GM18526 (cell line): Measurements from ENCODE around the gene TF.
A peak's percentile ranks its signal among the peaks of the same experiment; 100 is the strongest.

Experiments
- POLR2A ChIP-seq: IDR thresholded peaks from 3 replicates; pipeline ENCODE4 v1.6.1; 2011; ENCODE audit not compliant: insufficient read length; ENCODE audit errors: extremely low read depth

TF gene

GRCh38 chr3:133776794-133777438 lies 30.7 kb downstream of the TF start:
- no peak for TF ChIP-seq POLR2A

- no peak for TF ChIP-seq POLR2A
Measured at GRCh38 chr3:133777807-133778568, 31.8 kb downstream of the TF start.

- TF ChIP-seq POLR2A, result no peak
Measured at GRCh38 chr3:133779626-133780203, 33.5 kb downstream of the TF start.

GRCh38 chr3:133781570-133781969 lies 35.4 kb downstream of the TF start:
- no peak for TF ChIP-seq POLR2A

GRCh38 chr3:133782454-133782853 lies 36.3 kb downstream of the TF start:
- TF ChIP-seq POLR2A, result no peak

- TF ChIP-seq POLR2A, result no peak
Measured at GRCh38 chr3:133783762-133784161, 37.6 kb downstream of the TF start.

- no peak for TF ChIP-seq POLR2A
Measured at GRCh38 chr3:133788024-133788423, 41.8 kb downstream of the TF start.

GRCh38 chr3:133792171-133792763 lies 46.1 kb downstream of the TF start:
- TF ChIP-seq POLR2A, result no peak

- TF ChIP-seq POLR2A, result no peak
Measured at GRCh38 chr3:133797396-133798105, 51.4 kb downstream of the TF start.

GRCh38 chr3:133799794-133800585 lies 53.8 kb downstream of the TF start:
- TF ChIP-seq POLR2A, result no peak

GRCh38 chr3:133803469-133803868 lies 57.3 kb downstream of the TF start:
- no peak for TF ChIP-seq POLR2A

GRCh38 chr3:133804896-133805295 lies 58.7 kb downstream of the TF start:
- no peak for TF ChIP-seq POLR2A

- no peak for TF ChIP-seq POLR2A
Measured at GRCh38 chr3:133805384-133805701, 59.1 kb downstream of the TF start.

GRCh38 chr3:133805702-133806475 lies 59.7 kb downstream of the TF start, which contains the start of gene SRPRB:
Gene SRPRB, plus strand, starts transcription at chr3:133805815. Its CDS starts 34 bp downstream, at chr3:133805849.
- TF ChIP-seq POLR2A, result peak; percentile 86
